NCI-H2196 (cell line): ENCODE data around the gene PCDH9.

Source experiments
- DNase-seq: peaks from one replicate; lab custom pipeline; 2025; ENCODE audit not compliant: unreplicated experiment; lab: John Stamatoyannopoulos, UW

Gene PCDH9

GRCh38 chr13:67167420-67167819 lies 62.7 kb downstream of the PCDH9 start:
- no peak for DNase-seq

- DNase-seq = no peak
These were observed 69.0 kb downstream of the PCDH9 start for GRCh38 chr13:67161176-67161575.

GRCh38 chr13:67158903-67159302 lies 71.2 kb downstream of the PCDH9 start:
- DNase-seq = no peak

- no peak for DNase-seq
These were observed 73.4 kb downstream of the PCDH9 start for GRCh38 chr13:67156723-67157060.

GRCh38 chr13:67155898-67156722 lies 74.0 kb downstream of the PCDH9 start:
- no peak for DNase-seq

- DNase-seq = no peak
These were observed 78.1 kb downstream of the PCDH9 start for GRCh38 chr13:67152085-67152484.

- DNase-seq = no peak
These were observed 78.5 kb downstream of the PCDH9 start for GRCh38 chr13:67151652-67152051.

GRCh38 chr13:67150608-67151007 lies 79.5 kb downstream of the PCDH9 start:
- no peak for DNase-seq

- DNase-seq = no peak
These were observed 82.0 kb downstream of the PCDH9 start for GRCh38 chr13:67148161-67148571.

- no peak for DNase-seq
These were observed 82.6 kb downstream of the PCDH9 start for GRCh38 chr13:67147342-67148133.

- no peak for DNase-seq
These were observed 83.5 kb downstream of the PCDH9 start for GRCh38 chr13:67146523-67147130.

GRCh38 chr13:67145950-67146349 lies 84.2 kb downstream of the PCDH9 start:
- no peak for DNase-seq

GRCh38 chr13:67143544-67144115 lies 86.5 kb downstream of the PCDH9 start:
- no peak for DNase-seq

- DNase-seq = no peak
These were observed 90.1 kb downstream of the PCDH9 start for GRCh38 chr13:67140006-67140405.

GRCh38 chr13:67139551-67139950 lies 90.6 kb downstream of the PCDH9 start:
- DNase-seq = no peak

- DNase-seq = no peak
These were observed 91.2 kb downstream of the PCDH9 start for GRCh38 chr13:67138970-67139369.

- no peak for DNase-seq
These were observed 92.9 kb downstream of the PCDH9 start for GRCh38 chr13:67137044-67137735.

- DNase-seq = no peak
These were observed 94.0 kb downstream of the PCDH9 start for GRCh38 chr13:67136157-67136556.

GRCh38 chr13:67135356-67135755 lies 94.8 kb downstream of the PCDH9 start:
- no peak for DNase-seq

- no peak for DNase-seq
These were observed 95.6 kb downstream of the PCDH9 start for GRCh38 chr13:67134417-67135129.
